Chondrocyte (in vitro differentiated cells): ENCODE results near the gene ADCY7. TPM values are rescaled to one million over a fixed set of nuclear protein-coding genes. Genes with fewer than 3 reads are reported as not detected.
A peak's percentile ranks its signal among the peaks of the same experiment; 100 is the strongest.
"Not testable (repeated sequence)": the region's sequence is repeated elsewhere in the genome, so short reads cannot be mapped to it uniquely, and the experiment has no call there.

Source experiments
- DNase-seq: peaks from one replicate; pipeline ENCODE4 v3.0.0; 2021; ENCODE audit warnings: mixed read lengths, low spot score
- H3K27ac Mint-ChIP-seq: one replicate; pipeline ENCODE4 v1.8.0; 2021; ENCODE audit warnings: mild to moderate bottlenecking, moderate library complexity, mixed read lengths; ENCODE audit not compliant: unreplicated experiment
- H3K27me3 Mint-ChIP-seq: 2 replicates; pipeline ENCODE4 v1.8.0; 2021; ENCODE audit warnings: low read depth, mixed read lengths
- H3K36me3 Mint-ChIP-seq: 2 replicates; pipeline ENCODE4 v1.8.0; 2021; ENCODE audit warnings: low read depth, mixed read lengths
- H3K4me1 Mint-ChIP-seq: 2 replicates; pipeline ENCODE4 v1.8.0; 2021; ENCODE audit warnings: low read depth, mild to moderate bottlenecking, mixed read lengths
- H3K4me3 Mint-ChIP-seq: one replicate; pipeline ENCODE4 v1.8.0; 2021; ENCODE audit warnings: mild to moderate bottlenecking, moderate library complexity, mixed read lengths; ENCODE audit not compliant: unreplicated experiment
- H3K9me3 Mint-ChIP-seq: 2 replicates; pipeline ENCODE4 v1.8.0; 2021; ENCODE audit warnings: low read depth, mixed read lengths
- total RNA-seq: library from RNA; stranded (reverse); gene quantifications from 3 replicates; pipeline ENCODE4 v1.2.1, GENCODE V29; 2021
- TF ChIP-seq, protein P1 (sequence below): fragments of 200-600 bp; sonication (generic); IDR thresholded peaks from 2 replicates; pipeline ENCODE4 v1.5.0; 2021; ENCODE audit warnings: antibody characterized with exemption, mild to moderate bottlenecking, moderate library complexity

Gene ADCY7
- total RNA-seq, 1 donor from 2014 or later = 9.1 TPM

GRCh38 chr16:50238868-50239301, 27.5 kb upstream of the ADCY7 start:
- no peak for DNase-seq
- H3K27ac Mint-ChIP-seq = no peak overlapping the region
- no peak overlapping the region for H3K4me3 Mint-ChIP-seq
- peaks cover 12% of the 10 kb centered on the region for H3K27me3 Mint-ChIP-seq
- no peaks in the 10 kb centered on the region for H3K9me3 Mint-ChIP-seq
- no peaks in the 10 kb centered on the region for H3K36me3 Mint-ChIP-seq
- TF ChIP-seq, protein P1, sequence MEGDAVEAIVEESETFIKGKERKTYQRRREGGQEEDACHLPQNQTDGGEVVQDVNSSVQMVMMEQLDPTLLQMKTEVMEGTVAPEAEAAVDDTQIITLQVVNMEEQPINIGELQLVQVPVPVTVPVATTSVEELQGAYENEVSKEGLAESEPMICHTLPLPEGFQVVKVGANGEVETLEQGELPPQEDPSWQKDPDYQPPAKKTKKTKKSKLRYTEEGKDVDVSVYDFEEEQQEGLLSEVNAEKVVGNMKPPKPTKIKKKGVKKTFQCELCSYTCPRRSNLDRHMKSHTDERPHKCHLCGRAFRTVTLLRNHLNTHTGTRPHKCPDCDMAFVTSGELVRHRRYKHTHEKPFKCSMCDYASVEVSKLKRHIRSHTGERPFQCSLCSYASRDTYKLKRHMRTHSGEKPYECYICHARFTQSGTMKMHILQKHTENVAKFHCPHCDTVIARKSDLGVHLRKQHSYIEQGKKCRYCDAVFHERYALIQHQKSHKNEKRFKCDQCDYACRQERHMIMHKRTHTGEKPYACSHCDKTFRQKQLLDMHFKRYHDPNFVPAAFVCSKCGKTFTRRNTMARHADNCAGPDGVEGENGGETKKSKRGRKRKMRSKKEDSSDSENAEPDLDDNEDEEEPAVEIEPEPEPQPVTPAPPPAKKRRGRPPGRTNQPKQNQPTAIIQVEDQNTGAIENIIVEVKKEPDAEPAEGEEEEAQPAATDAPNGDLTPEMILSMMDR = no peak
- H3K4me1 Mint-ChIP-seq = peaks cover 23% of the 10 kb centered on the region

DNA sequence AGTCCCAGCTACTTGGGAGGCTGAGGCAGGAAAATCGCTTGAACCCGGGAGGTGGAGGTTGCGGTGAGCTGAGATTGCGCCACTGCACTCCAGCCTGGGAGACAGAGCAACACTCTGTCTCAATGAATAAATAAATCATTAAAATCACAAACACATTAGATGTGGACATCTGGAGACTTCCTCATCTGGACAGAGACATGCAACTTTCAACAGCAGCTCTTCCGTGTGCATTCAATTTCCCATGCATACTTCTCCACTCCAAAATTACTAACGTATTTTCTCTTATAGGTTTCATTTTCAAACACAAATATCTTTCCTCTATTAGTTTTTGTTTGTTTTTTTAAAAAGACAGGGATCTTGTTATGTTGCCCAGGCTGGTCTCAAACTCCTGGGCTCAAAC, 23.3 kb upstream of the ADCY7 start:
- not testable (repeated sequence) for H3K9me3 Mint-ChIP-seq, DNase-seq, H3K4me1 Mint-ChIP-seq, H3K4me3 Mint-ChIP-seq, H3K36me3 Mint-ChIP-seq, H3K27ac Mint-ChIP-seq
- peaks cover 18% of the 10 kb centered on the region for H3K27me3 Mint-ChIP-seq

DNA sequence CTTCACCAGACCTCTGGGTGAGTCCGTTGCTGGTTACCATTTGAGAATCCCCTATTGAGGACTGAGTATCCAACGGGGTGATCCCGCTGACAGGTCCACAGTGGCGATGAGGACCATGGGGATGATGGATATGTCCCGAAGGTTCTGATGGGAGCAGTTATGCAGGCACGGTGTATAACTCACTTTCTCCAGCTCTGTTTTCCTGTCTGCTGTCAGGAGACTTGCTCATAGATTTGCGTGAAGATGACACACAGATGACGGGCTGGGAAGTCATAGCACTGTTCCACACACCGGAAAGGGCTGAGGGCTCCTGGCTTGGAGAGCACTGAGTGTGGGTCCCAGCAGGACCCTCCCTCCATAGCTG, 22.2 kb upstream of the ADCY7 start:
- DNase-seq = no peak
- no peak overlapping the region for H3K27ac Mint-ChIP-seq
- TF ChIP-seq, protein P1 = no peak
- H3K27me3 Mint-ChIP-seq = peaks cover 18% of the 10 kb centered on the region
- H3K36me3 Mint-ChIP-seq = no peaks in the 10 kb centered on the region
- peaks cover 8% of the 10 kb centered on the region for H3K4me1 Mint-ChIP-seq
- H3K4me3 Mint-ChIP-seq = no peak overlapping the region
- H3K9me3 Mint-ChIP-seq = no peaks in the 10 kb centered on the region

DNA sequence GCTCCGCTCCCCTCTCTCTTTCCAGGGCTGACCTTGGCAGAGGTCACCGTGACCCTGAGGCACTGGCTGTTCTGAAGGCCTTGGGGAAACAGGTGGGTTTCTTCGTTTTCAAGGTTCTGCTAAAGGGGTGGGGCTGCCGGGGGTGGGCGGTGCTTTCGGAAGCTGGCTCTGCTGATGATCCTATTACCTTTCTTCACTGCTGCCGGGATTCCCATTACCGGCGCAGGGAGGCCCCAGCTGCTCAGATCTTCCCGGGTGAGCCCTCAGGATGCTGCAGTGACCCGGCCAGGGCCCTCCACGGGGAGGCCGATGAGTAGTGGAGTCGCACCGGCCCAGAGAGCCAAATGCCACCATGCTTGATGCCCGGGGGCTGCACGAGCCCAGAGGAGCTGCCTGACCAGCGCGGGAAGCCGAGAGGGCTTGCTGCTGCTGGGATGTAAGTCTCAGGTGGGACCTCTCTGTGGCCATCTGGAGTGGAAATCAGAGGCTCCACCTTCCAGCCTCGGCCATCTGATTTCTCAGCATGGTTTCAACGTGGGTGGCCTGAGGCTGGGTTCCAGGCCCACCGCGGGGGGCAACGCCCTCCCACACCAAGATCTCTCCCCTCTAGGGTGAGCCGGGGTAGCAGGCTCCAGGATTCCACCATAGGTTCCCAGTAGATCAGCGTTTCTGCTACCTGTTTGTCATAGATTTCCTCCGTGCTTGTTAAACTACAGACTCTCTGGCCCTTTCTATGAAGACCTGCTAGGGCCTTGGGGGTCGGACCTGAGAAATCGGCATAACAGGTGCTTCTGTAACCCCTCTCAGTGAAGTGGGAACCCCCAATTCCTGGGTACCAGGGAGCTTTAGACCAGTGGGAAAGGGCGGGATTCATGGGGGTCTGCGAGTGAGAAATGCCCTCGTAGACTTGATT, 21.6 kb upstream of the ADCY7 start:
- peaks cover 8% of the 10 kb centered on the region for H3K4me1 Mint-ChIP-seq
- H3K27me3 Mint-ChIP-seq = peaks cover 18% of the 10 kb centered on the region
- DNase-seq = no peak
- TF ChIP-seq, protein P1 = no peak
- H3K4me3 Mint-ChIP-seq = peak overlapping the region; percentile 65
- H3K9me3 Mint-ChIP-seq = no peaks in the 10 kb centered on the region
- H3K27ac Mint-ChIP-seq = no peak overlapping the region
- no peaks in the 10 kb centered on the region for H3K36me3 Mint-ChIP-seq

DNA sequence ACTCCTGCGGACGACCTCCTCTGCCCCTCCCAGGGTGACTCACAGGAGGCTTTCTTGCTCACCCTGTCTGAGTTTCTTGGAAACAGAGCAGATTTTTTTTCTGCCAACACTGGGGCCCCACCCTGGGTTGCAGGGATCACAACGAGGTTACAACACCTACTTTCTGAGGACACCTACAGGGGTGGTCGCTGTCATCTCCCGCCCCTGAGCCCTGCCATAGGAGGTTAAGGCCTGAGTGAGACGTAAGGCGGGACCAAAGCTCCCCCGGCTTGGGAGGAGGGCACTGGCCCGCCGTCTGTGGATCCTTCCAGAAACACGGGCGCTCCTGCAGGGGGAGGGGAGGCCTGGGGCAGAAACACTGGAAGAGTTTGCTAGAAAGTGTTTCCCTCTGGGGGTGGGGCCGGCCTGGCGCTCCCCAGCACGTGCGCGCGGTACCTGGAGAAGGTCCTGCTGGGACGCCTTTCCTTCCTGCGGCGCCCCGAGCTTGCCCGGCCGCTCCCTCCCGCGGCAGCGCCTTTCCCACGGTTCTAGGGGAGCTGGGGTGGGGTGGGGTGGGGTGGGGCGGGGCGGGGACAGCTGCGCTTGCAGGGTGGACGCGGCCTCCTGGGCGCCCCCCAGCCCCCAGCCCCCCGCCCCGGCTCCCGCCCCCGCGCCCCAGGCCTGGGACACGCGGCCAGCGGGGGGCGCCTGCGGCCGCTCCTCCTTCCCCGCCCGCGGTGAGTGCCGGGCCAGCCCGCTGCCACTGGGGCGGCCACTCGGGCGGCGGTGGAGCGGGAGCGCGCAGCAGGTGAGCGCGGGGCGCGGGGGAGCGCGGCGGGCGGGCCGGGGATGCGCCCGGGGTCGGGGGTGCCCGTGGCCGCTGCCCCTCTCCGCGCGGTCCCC, 20.7 kb upstream of the ADCY7 start:
- Mint-ChIP-seq H3K4me3 (peak overlapping the region; percentile 65), H3K27ac (no peak overlapping the region), H3K36me3 (no peaks in the 10 kb centered on the region), H3K4me1 (peaks cover 10% of the 10 kb centered on the region), H3K27me3 (peaks cover 13% of the 10 kb centered on the region), H3K9me3 (no peaks in the 10 kb centered on the region)
- DNase-seq = no peak
- TF ChIP-seq, protein P1 = peak; percentile 75
